Mammary epithelial cell (primary cell): Measurements from ENCODE around the gene NRG3.

Experiments
- CTCF ChIP-seq, 2 donors: IDR thresholded peaks in 1 of 2; conservative IDR thresholded peaks in 1 of 2; 2 replicates each; pipeline ENCODE4 v1.5.1; 2011 to 2012; ENCODE audit warnings: inconsistent platforms in 2 of 2, low read length in 2 of 2, mild to moderate bottlenecking in 2 of 2, control low read depth in 1 of 2, low read depth in 1 of 2; ENCODE audit not compliant: insufficient read depth in 1 of 2; ENCODE audit errors: extremely low read depth in 1 of 2
- EZH2 ChIP-seq: IDR thresholded peaks from 2 replicates; pipeline ENCODE4 v1.6.1; 2012; ENCODE audit warnings: low read length, inconsistent platforms, borderline replicate concordance

- TF ChIP-seq CTCF (conservative IDR thresholded peaks at IDR 0.05 in 1 of 2, IDR thresholded peaks at IDR 0.05 in 1 of 2; ENCODE audit: extremely low read depth in 1 of 2, insufficient read depth in 1 of 2, low read depth in 1 of 2, low read length in 2 of 2): no peak
- no peak for TF ChIP-seq EZH2
Observed at GRCh38 chr10:82242778-82243177, 367.8 kb downstream of the NRG3 start.
